Kidney epithelial cell (primary cell): ENCODE results near the gene PTPRT. TPM values are rescaled to one million over a fixed set of nuclear protein-coding genes. Genes with fewer than 3 reads are reported as not detected.

ENCODE experiments used
- DNase-seq: peaks from one replicate; pipeline ENCODE4 v3.0.0-alpha.2; 2010; ENCODE audit warnings: low read depth
- H3K27me3 ChIP-seq: 2 replicates; pipeline ENCODE4 v1.6.0; 2011; ENCODE audit warnings: low read length; ENCODE audit not compliant: control insufficient read depth, insufficient read depth
- H3K36me3 ChIP-seq: 2 replicates; pipeline ENCODE4 v1.5.1; 2011; ENCODE audit warnings: low read length; ENCODE audit not compliant: control insufficient read depth, insufficient read depth
- H3K4me3 ChIP-seq: 2 replicates; pipeline ENCODE4 v1.5.1; 2011; ENCODE audit warnings: low read depth, mild to moderate bottlenecking, control low read depth, low read length
- CTCF ChIP-seq: IDR thresholded peaks from 2 replicates; pipeline ENCODE4 v1.5.1; 2011; ENCODE audit warnings: mild to moderate bottlenecking, moderate library complexity, low read length, control low read depth, inconsistent platforms; ENCODE audit not compliant: insufficient read depth, poor library complexity, severe bottlenecking
- total RNA-seq: library from RNA; depleted of rRNA; stranded (reverse); fragments of >200 nt; gene quantifications from 2 replicates; pipeline ENCODE4 v1.2.3, GENCODE V29; 2015

PTPRT gene
- total RNA-seq, 1 donor from 2014 or later: 0.25 TPM

- DNase-seq: no peak
- no peak for TF ChIP-seq CTCF
- Histone ChIP-seq H3K27me3 (no peaks in the 10 kb centered on the region), H3K4me3 (no peak overlapping the region), H3K36me3 (no peaks in the 10 kb centered on the region)
Measured at GRCh38 chr20:43009532-43009931, 180.2 kb downstream of the PTPRT start.

- DNase-seq: no peak
- H3K36me3 ChIP-seq: no peaks in the 10 kb centered on the region
- TF ChIP-seq CTCF: no peak
Measured at GRCh38 chr20:43007525-43007924, 182.2 kb downstream of the PTPRT start.

GRCh38 chr20:43006651-43007375 lies 182.9 kb downstream of the PTPRT start:
- DNase-seq: no peak
- Histone ChIP-seq H3K27me3 (no peaks in the 10 kb centered on the region), H3K36me3 (no peaks in the 10 kb centered on the region), H3K4me3 (no peak overlapping the region)
- TF ChIP-seq CTCF: no peak

More at GRCh38 chr20:43007525-43007924, 182.2 kb downstream of the PTPRT start:
- H3K4me3 ChIP-seq: no peak overlapping the region
- no peaks in the 10 kb centered on the region for H3K27me3 ChIP-seq

- H3K4me3 ChIP-seq: no peak overlapping the region
- no peak for DNase-seq
- TF ChIP-seq CTCF: no peak
- no peaks in the 10 kb centered on the region for H3K36me3 ChIP-seq
- no peaks in the 10 kb centered on the region for H3K27me3 ChIP-seq
Measured at GRCh38 chr20:43003318-43003944, 186.3 kb downstream of the PTPRT start.

GRCh38 chr20:42996141-42996540 lies 193.6 kb downstream of the PTPRT start:
- no peak for DNase-seq
- H3K4me3 ChIP-seq: no peak overlapping the region
- no peak for TF ChIP-seq CTCF
- no peaks in the 10 kb centered on the region for H3K27me3 ChIP-seq
- H3K36me3 ChIP-seq: no peaks in the 10 kb centered on the region
